GOT3 (cell line): Measurements from ENCODE around the gene SDR39U1.

Source experiments
- DNase-seq: peaks from one replicate; lab custom pipeline; 2025; ENCODE audit warnings: mixed read lengths; lab: John Stamatoyannopoulos, UW

The SDR39U1 gene

DNA sequence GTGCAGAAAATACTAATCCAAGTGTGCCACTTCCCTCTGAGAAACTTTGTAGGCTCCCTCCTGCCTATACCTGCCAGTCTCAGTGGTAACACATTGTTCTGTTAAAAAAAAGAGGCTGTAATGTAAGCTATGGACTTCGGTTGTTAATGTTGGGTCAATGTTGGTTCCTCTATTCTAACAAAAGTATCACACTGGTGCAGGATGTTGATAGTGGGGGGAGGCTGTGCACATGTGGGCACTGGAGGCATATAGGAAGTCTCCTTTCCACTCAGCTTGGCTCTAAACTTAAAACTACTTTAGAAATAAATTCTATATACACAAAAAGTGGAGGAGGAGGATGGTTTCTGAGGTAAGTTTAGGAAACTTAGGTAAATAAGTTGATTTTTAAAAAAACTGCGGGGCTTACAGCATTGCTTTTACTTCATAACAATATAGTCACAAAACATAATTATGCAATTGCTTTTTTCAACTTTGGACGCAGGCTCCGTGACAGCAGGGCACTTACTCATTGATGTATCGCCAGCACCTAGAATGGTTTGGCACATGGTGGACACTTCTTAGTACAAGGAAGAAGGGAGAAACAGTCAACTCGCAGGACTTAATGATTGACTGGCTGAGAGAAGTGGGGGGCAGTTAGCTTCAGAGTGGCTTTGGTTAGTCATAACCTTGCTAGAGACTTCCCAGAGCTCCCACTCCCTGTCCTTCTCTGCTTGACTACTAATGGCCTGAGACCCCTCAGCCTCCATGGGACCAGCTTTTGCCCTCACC is 51.7 kb downstream of the SDR39U1 start:
- no peak for DNase-seq
